ENCODE measurements around the gene FRMD4A. TPM values are rescaled to one million over a fixed set of nuclear protein-coding genes. Genes with fewer than 3 reads are reported as not detected.
"Not testable (repeated sequence)": the region's sequence is repeated elsewhere in the genome, so short reads cannot be mapped to it uniquely, and the experiment has no call there.

FRMD4A gene
- polyA plus RNA-seq, 1 donor (not counting 4 experiments of a cell fraction or from before 2014, with no cell fraction given), result 12.9 TPM

GRCh38 chr10:14215641-14216040 is 115.1 kb downstream of the FRMD4A start:
- H3K79me2 ChIP-seq (ENCODE audit: control insufficient read depth, insufficient read depth, low read length), result no peaks in the 10 kb centered on the region
- no peaks in the 10 kb centered on the region for H3K27me3 ChIP-seq (ENCODE audit: control insufficient read depth, extremely low read depth, insufficient read depth, low read length)
- H3K4me3 ChIP-seq (ENCODE audit: control insufficient read depth in 2 of 3, extremely low read depth in 1 of 3, insufficient read depth in 2 of 3, low read depth in 1 of 3, low read length in 3 of 3), result no peak overlapping the region
- dilution Hi-C loops (cut with MboI; ENCODE audit: extremely low pct_ligation_motif_present, low sequenced_read_pairs), result no loop called here
- no peak overlapping the region for H3K27ac ChIP-seq (ENCODE audit: control insufficient read depth, insufficient read depth, low read length)
- FAIRE-seq, result no peak
- no peaks in the 10 kb centered on the region for H3K4me1 ChIP-seq (ENCODE audit: control insufficient read depth, extremely low read depth, insufficient read depth, low read length)
- no peak overlapping the region for H3K4me2 ChIP-seq (ENCODE audit: control insufficient read depth, extremely low read depth, insufficient read depth, low read depth, low read length)
- H3K9ac ChIP-seq (ENCODE audit: control insufficient read depth, extremely low read depth, insufficient read depth, low read length), result no peak overlapping the region
- TF ChIP-seq CTCF (optimal IDR thresholded peaks at IDR 0.05 in 1 of 3, IDR thresholded peaks at IDR 0.05 in 1 of 3, conservative IDR thresholded peaks at IDR 0.05 in 1 of 3; ENCODE audit: extremely low read depth in 1 of 3, insufficient read depth in 2 of 3, low read length in 3 of 3) (no peak), EZH2 (IDR thresholded peaks at IDR 0.05; ENCODE audit: low read length) (no peak)
- H3K9me1 ChIP-seq (ENCODE audit: control insufficient read depth, extremely low read depth, insufficient read depth, low read length), result no peaks in the 10 kb centered on the region
- DNase-seq (ENCODE audit: low read depth, low spot score), result no peak
- H3K36me3 ChIP-seq (ENCODE audit: control insufficient read depth in 2 of 2, extremely low read depth in 1 of 2, insufficient read depth in 2 of 2, low read length in 2 of 2), result no peaks in the 10 kb centered on the region
- no peak overlapping the region for H2AFZ ChIP-seq (ENCODE audit: control insufficient read depth, low read length)
- H3K9me3 ChIP-seq (ENCODE audit: control insufficient read depth, low read depth, low read length), result no peaks in the 10 kb centered on the region
- no peaks in the 10 kb centered on the region for H4K20me1 ChIP-seq (ENCODE audit: control insufficient read depth, extremely low read depth, insufficient read depth, low read length)

DNA sequence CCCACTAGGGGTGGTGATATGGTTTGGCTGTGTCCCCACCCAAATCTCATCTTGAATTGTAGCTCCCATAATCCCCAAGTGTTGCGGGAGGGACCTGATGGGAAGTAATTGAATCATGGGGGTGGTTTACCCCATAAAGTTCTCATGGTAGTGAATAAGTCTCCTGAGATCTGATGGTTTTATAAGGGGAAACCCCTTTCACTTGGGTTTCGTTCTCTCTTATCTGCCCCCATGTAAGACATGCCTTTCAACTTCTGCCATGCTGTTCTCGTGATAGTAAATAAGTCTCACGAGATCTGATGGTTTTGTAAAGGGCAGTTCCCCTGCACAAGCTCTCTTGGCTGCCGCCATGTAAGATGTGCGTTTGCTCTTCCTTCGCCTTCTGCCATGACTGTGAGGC is 117.0 kb downstream of the FRMD4A start:
- H3K9me3 ChIP-seq (ENCODE audit: control insufficient read depth, low read depth, low read length); H3K9me1 ChIP-seq (ENCODE audit: control insufficient read depth, extremely low read depth, insufficient read depth, low read length); H3K27ac ChIP-seq (ENCODE audit: control insufficient read depth, insufficient read depth, low read length); dilution Hi-C loops (cut with MboI; ENCODE audit: extremely low pct_ligation_motif_present, low sequenced_read_pairs); H3K4me2 ChIP-seq (ENCODE audit: control insufficient read depth, extremely low read depth, insufficient read depth, low read depth, low read length); H3K27me3 ChIP-seq (ENCODE audit: control insufficient read depth, extremely low read depth, insufficient read depth, low read length); H3K4me3 ChIP-seq (ENCODE audit: control insufficient read depth in 2 of 3, extremely low read depth in 1 of 3, insufficient read depth in 2 of 3, low read depth in 1 of 3, low read length in 3 of 3); H4K20me1 ChIP-seq (ENCODE audit: control insufficient read depth, extremely low read depth, insufficient read depth, low read length); H2AFZ ChIP-seq (ENCODE audit: control insufficient read depth, low read length); H3K79me2 ChIP-seq (ENCODE audit: control insufficient read depth, insufficient read depth, low read length); H3K36me3 ChIP-seq (ENCODE audit: control insufficient read depth in 2 of 2, extremely low read depth in 1 of 2, insufficient read depth in 2 of 2, low read length in 2 of 2); DNase-seq (ENCODE audit: low read depth, low spot score); H3K9ac ChIP-seq (ENCODE audit: control insufficient read depth, extremely low read depth, insufficient read depth, low read length); FAIRE-seq; H3K4me1 ChIP-seq (ENCODE audit: control insufficient read depth, extremely low read depth, insufficient read depth, low read length): not testable (repeated sequence)

GRCh38 chr10:14211610-14212009 is 119.1 kb downstream of the FRMD4A start:
- no peak overlapping the region for H2AFZ ChIP-seq (ENCODE audit: control insufficient read depth, low read length)
- H3K4me1 ChIP-seq (ENCODE audit: control insufficient read depth, extremely low read depth, insufficient read depth, low read length), result no peaks in the 10 kb centered on the region
- H3K79me2 ChIP-seq (ENCODE audit: control insufficient read depth, insufficient read depth, low read length), result no peaks in the 10 kb centered on the region
- no peaks in the 10 kb centered on the region for H3K27me3 ChIP-seq (ENCODE audit: control insufficient read depth, extremely low read depth, insufficient read depth, low read length)
- H3K9ac ChIP-seq (ENCODE audit: control insufficient read depth, extremely low read depth, insufficient read depth, low read length), result no peak overlapping the region
- dilution Hi-C loops (cut with MboI; ENCODE audit: extremely low pct_ligation_motif_present, low sequenced_read_pairs), result no loop called here
- no peaks in the 10 kb centered on the region for H3K9me3 ChIP-seq (ENCODE audit: control insufficient read depth, low read depth, low read length)
- no peaks in the 10 kb centered on the region for H3K9me1 ChIP-seq (ENCODE audit: control insufficient read depth, extremely low read depth, insufficient read depth, low read length)
- H3K36me3 ChIP-seq (ENCODE audit: control insufficient read depth in 2 of 2, extremely low read depth in 1 of 2, insufficient read depth in 2 of 2, low read length in 2 of 2), result no peaks in the 10 kb centered on the region
- no peaks in the 10 kb centered on the region for H4K20me1 ChIP-seq (ENCODE audit: control insufficient read depth, extremely low read depth, insufficient read depth, low read length)
- H3K27ac ChIP-seq (ENCODE audit: control insufficient read depth, insufficient read depth, low read length), result no peak overlapping the region
- H3K4me3 ChIP-seq (ENCODE audit: control insufficient read depth in 2 of 3, extremely low read depth in 1 of 3, insufficient read depth in 2 of 3, low read depth in 1 of 3, low read length in 3 of 3), result no peak overlapping the region
- TF ChIP-seq EZH2 (IDR thresholded peaks at IDR 0.05; ENCODE audit: low read length), result no peak
- TF ChIP-seq CTCF (optimal IDR thresholded peaks at IDR 0.05 in 1 of 3, IDR thresholded peaks at IDR 0.05 in 1 of 3, conservative IDR thresholded peaks at IDR 0.05 in 1 of 3; ENCODE audit: extremely low read depth in 1 of 3, insufficient read depth in 2 of 3, low read length in 3 of 3), result no peak
- no peak for DNase-seq (ENCODE audit: low read depth, low spot score)
- no peak for FAIRE-seq
- H3K4me2 ChIP-seq (ENCODE audit: control insufficient read depth, extremely low read depth, insufficient read depth, low read depth, low read length), result no peak overlapping the region
